K562 (cell line): ENCODE measurements around the gene SLC9B1.
"Not testable (repeated sequence)": the region's sequence is repeated elsewhere in the genome, so short reads cannot be mapped to it uniquely, and the experiment has no call there.

ENCODE experiments used
- CHCHD3 ChIP-seq: fragments of 250-450 bp; sonication (Bioruptor Pico); IDR thresholded peaks from 2 replicates; pipeline ENCODE4 v2.1.2; 2022; ENCODE audit warnings: mild to moderate bottlenecking
- GATAD2B ChIP-seq: fragments of 450-650 bp; IDR thresholded peaks from 2 replicates; pipeline ENCODE4 v1.6.1; 2017; ENCODE audit warnings: mild to moderate bottlenecking, borderline replicate concordance
- GTF2F1 ChIP-seq: IDR thresholded peaks from 2 replicates; pipeline ENCODE4 v1.6.1; 2011; ENCODE audit warnings: low read depth, low read length, improper control_type of control experiment
- MAFG ChIP-seq: fragments of 450-650 bp; conservative IDR thresholded peaks from 2 replicates; pipeline ENCODE4 v1.6.1; 2016; ENCODE audit warnings: missing genetic modification characterization, missing compliant biosample characterization
- NFIC ChIP-seq: fragments of 450-650 bp; IDR thresholded peaks from 2 replicates; pipeline ENCODE4 v1.6.1; 2017; ENCODE audit warnings: mild to moderate bottlenecking, inconsistent platforms
- POLR2A ChIP-seq: fragments of 450-650 bp; conservative IDR thresholded peaks from 2 replicates; pipeline ENCODE4 v1.6.1; 2016
- POLR2AphosphoS5 ChIP-seq: IDR thresholded peaks from 2 replicates; pipeline ENCODE4 v1.6.1; 2011; ENCODE audit warnings: mild to moderate bottlenecking, low read depth, low read length, moderate library complexity; ENCODE audit not compliant: control insufficient read depth, insufficient read depth
- SAP30 ChIP-seq: fragments of 200-600 bp; sonication (generic); IDR thresholded peaks from 2 replicates; pipeline ENCODE4 v1.6.1; 2012; ENCODE audit warnings: borderline replicate concordance, low read depth, mild to moderate bottlenecking, moderate library complexity, low read length, control low read depth, inconsistent platforms; ENCODE audit not compliant: insufficient read depth, poor library complexity, severe bottlenecking
- SMC3 ChIP-seq: conservative IDR thresholded peaks from 2 replicates; pipeline ENCODE4 v1.6.1; 2011; ENCODE audit warnings: low read depth, low read length, improper control_type of control experiment; ENCODE audit not compliant: insufficient read depth
- TF ChIP-seq, protein P1 (sequence below), 3 experiments: IDR thresholded peaks in 2 of 3; conservative IDR thresholded peaks in 1 of 3; 2 replicates each; pipeline ENCODE4 v1.5.1; 2011 to 2012; ENCODE audit warnings: low read length in 3 of 3, mild to moderate bottlenecking in 3 of 3, control low read depth in 2 of 3, improper control_type of control experiment in 1 of 3, inconsistent platforms in 1 of 3, low read depth in 1 of 3, mixed read lengths in 1 of 3, moderate library complexity in 1 of 3; ENCODE audit not compliant: insufficient read depth in 2 of 3
- TF ChIP-seq, protein P2 (sequence below): fragments of 200-800 bp; sonication (Bioruptor generic); IDR thresholded peaks from 2 replicates; pipeline ENCODE4 v1.6.1; 2016; ENCODE audit warnings: missing genetic modification characterization, missing compliant biosample characterization

DNA sequence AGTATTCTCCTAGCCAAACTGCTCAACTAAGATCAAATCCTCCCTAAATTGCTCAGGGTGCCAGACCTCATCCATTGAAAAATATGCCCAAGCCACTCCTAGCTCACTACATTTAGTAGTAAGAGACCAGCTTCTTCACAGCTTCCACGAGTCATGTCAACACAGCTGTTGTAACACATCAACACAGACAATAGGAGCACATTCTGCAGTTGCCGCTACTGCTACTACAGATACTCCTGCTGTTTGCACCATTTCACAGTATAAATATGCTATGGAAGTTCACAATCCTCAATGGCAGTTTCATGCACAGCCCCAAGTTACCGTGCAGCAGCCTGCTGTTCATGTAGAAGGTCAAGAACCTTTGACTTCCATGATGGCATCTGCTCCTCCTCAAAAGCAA lies 121.9 kb downstream of the SLC9B1 start:
- not testable (repeated sequence) for TF ChIP-seq POLR2A; CHCHD3 (CRISPR knock-in tag); NFIC; GATAD2B; SAP30; MAFG (tag); GTF2F1; POLR2AphosphoS5; SMC3
- TF ChIP-seq, protein P1, sequence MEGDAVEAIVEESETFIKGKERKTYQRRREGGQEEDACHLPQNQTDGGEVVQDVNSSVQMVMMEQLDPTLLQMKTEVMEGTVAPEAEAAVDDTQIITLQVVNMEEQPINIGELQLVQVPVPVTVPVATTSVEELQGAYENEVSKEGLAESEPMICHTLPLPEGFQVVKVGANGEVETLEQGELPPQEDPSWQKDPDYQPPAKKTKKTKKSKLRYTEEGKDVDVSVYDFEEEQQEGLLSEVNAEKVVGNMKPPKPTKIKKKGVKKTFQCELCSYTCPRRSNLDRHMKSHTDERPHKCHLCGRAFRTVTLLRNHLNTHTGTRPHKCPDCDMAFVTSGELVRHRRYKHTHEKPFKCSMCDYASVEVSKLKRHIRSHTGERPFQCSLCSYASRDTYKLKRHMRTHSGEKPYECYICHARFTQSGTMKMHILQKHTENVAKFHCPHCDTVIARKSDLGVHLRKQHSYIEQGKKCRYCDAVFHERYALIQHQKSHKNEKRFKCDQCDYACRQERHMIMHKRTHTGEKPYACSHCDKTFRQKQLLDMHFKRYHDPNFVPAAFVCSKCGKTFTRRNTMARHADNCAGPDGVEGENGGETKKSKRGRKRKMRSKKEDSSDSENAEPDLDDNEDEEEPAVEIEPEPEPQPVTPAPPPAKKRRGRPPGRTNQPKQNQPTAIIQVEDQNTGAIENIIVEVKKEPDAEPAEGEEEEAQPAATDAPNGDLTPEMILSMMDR (IDR thresholded peaks at IDR 0.05 in 2 of 3, conservative IDR thresholded peaks at IDR 0.05 in 1 of 3; ENCODE audit: insufficient read depth in 2 of 3, low read depth in 1 of 3, low read length in 3 of 3) = not testable (repeated sequence)
- TF ChIP-seq, protein P2, sequence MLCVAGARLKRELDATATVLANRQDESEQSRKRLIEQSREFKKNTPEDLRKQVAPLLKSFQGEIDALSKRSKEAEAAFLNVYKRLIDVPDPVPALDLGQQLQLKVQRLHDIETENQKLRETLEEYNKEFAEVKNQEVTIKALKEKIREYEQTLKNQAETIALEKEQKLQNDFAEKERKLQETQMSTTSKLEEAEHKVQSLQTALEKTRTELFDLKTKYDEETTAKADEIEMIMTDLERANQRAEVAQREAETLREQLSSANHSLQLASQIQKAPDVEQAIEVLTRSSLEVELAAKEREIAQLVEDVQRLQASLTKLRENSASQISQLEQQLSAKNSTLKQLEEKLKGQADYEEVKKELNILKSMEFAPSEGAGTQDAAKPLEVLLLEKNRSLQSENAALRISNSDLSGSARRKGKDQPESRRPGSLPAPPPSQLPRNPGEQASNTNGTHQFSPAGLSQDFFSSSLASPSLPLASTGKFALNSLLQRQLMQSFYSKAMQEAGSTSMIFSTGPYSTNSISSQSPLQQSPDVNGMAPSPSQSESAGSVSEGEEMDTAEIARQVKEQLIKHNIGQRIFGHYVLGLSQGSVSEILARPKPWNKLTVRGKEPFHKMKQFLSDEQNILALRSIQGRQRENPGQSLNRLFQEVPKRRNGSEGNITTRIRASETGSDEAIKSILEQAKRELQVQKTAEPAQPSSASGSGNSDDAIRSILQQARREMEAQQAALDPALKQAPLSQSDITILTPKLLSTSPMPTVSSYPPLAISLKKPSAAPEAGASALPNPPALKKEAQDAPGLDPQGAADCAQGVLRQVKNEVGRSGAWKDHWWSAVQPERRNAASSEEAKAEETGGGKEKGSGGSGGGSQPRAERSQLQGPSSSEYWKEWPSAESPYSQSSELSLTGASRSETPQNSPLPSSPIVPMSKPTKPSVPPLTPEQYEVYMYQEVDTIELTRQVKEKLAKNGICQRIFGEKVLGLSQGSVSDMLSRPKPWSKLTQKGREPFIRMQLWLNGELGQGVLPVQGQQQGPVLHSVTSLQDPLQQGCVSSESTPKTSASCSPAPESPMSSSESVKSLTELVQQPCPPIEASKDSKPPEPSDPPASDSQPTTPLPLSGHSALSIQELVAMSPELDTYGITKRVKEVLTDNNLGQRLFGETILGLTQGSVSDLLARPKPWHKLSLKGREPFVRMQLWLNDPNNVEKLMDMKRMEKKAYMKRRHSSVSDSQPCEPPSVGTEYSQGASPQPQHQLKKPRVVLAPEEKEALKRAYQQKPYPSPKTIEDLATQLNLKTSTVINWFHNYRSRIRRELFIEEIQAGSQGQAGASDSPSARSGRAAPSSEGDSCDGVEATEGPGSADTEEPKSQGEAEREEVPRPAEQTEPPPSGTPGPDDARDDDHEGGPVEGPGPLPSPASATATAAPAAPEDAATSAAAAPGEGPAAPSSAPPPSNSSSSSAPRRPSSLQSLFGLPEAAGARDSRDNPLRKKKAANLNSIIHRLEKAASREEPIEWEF (CRISPR knock-in tag) = not testable (repeated sequence)
